ENCODE results near the gene FMN1.

Gene FMN1

DNA sequence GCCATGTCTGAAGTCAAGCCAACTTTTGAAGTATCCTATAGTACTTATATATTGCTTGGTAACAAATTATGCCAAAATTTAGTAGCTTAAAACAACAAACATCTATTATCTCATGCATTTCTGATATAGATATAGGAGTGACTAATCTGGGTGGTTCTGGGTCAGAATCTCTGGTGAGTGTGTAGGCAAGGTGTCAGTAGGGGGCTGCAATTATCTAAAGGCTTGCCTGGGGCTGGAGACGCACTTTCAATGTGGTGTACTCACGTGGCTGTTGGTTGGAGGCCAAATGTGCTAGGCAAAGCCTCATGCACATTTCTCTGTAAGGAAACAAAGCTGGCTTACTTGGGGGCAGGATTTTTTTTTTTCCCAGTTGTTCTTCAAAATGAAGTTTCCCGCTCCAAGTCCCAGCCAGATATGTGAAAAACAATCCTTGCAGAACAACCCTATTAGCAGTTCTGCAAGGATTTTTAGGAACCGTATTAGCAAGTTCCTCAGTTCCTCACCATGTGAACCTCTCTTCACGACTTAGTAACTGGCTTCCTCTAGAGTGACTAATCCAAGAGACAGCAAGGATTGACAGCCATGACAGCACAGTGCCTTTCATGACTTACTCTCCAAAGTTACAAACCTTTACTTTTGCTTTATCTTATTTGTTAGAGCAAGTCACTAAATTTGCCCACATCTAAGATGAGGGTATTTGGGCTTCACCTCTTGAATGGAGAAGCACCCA is 450.9 kb downstream of the FMN1 start:
- no peaks in the 10 kb centered on the region for H3K36me3 ChIP-seq (replicated peaks)
- H3K4me3 ChIP-seq (ENCODE audit: low read depth, low read length), result no peak overlapping the region
- H3K27me3 ChIP-seq (replicated peaks), result no peaks in the 10 kb centered on the region
- H3K27ac ChIP-seq, result no peak overlapping the region
- TF ChIP-seq CTCF (IDR thresholded peaks at IDR 0.05; ENCODE audit: low read depth, low read length, missing control alignments), result no peak
- no peak for DNase-seq
- in situ Hi-C loops (cut with HindIII; ENCODE audit: low pct_ligation_motif_present, low sequenced_read_pairs), result no loop called here

DNA sequence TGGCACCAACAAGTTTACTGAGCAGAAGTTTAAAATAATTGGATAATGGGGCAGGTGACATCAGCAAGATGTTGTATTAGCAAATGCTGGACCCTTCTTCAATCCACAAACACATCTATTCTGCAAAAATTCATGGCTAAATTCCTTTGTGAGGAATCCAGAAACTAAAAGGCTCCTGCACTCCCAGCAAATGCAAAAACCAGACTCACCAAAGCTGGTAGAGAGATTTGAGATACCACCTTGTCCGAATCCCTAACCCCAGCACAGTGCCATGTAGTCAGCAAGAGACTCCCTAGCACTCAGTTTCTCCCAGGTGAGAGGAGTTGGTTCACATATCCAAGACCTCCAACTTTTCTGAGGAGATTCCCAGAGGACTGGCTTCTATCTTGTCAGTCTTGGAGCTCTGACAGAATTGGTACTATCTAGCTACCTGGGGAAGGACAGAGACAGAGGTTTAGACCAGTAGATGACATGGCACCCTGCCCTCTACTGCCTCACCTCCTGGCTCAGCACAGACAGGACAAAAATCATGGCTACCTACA is 454.9 kb downstream of the FMN1 start:
- no peak for TF ChIP-seq CTCF (IDR thresholded peaks at IDR 0.05; ENCODE audit: low read depth, low read length, missing control alignments)
- no peak overlapping the region for H3K4me3 ChIP-seq (ENCODE audit: low read depth, low read length)
- no peak for DNase-seq
- H3K27ac ChIP-seq, result no peak overlapping the region
- in situ Hi-C loops (cut with HindIII; ENCODE audit: low pct_ligation_motif_present, low sequenced_read_pairs), result no loop called here
- H3K27me3 ChIP-seq (replicated peaks), result no peaks in the 10 kb centered on the region
- peaks cover 3% of the 10 kb centered on the region for H3K36me3 ChIP-seq (replicated peaks)

- in situ Hi-C loops (cut with HindIII; ENCODE audit: low pct_ligation_motif_present, low sequenced_read_pairs), result no loop called here
- no peaks in the 10 kb centered on the region for H3K27me3 ChIP-seq (replicated peaks)
- TF ChIP-seq CTCF (IDR thresholded peaks at IDR 0.05; ENCODE audit: low read depth, low read length, missing control alignments), result no peak
- H3K27ac ChIP-seq, result no peak overlapping the region
- DNase-seq, result no peak
- H3K36me3 ChIP-seq (replicated peaks), result peaks cover 9% of the 10 kb centered on the region
- no peak overlapping the region for H3K4me3 ChIP-seq (ENCODE audit: low read depth, low read length)
Observed at GRCh38 chr15:32738666-32739065, 455.8 kb downstream of the FMN1 start.

- H3K36me3 ChIP-seq (replicated peaks), result peaks cover 20% of the 10 kb centered on the region
- TF ChIP-seq CTCF (IDR thresholded peaks at IDR 0.05; ENCODE audit: low read depth, low read length, missing control alignments), result no peak
- no peak overlapping the region for H3K4me3 ChIP-seq (ENCODE audit: low read depth, low read length)
- no peak for DNase-seq
- in situ Hi-C loops (cut with HindIII; ENCODE audit: low pct_ligation_motif_present, low sequenced_read_pairs), result no loop called here
- no peak overlapping the region for H3K27ac ChIP-seq
- no peaks in the 10 kb centered on the region for H3K27me3 ChIP-seq (replicated peaks)
Observed at GRCh38 chr15:32737304-32737703, 457.2 kb downstream of the FMN1 start.

DNA sequence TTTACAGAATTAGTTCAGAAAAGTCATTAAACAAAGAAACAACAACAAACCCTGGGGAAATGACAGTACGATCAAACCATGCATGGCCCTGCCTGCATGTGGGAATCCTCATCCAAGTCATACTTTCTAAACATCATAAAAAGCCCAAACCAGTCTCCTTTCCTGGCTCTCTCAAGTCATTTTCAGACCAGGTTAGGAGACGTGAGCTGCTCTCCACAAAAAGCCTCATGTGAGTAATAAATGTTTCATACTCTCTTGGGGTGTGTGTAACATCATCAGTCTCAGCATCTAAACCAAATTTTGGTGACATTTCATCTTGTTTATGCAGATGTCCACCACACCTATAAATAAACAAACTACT is 457.8 kb downstream of the FMN1 start:
- H3K27me3 ChIP-seq (replicated peaks), result no peaks in the 10 kb centered on the region
- in situ Hi-C loops (cut with HindIII; ENCODE audit: low pct_ligation_motif_present, low sequenced_read_pairs), result no loop called here
- no peak overlapping the region for H3K27ac ChIP-seq
- TF ChIP-seq CTCF (IDR thresholded peaks at IDR 0.05; ENCODE audit: low read depth, low read length, missing control alignments), result no peak
- no peak overlapping the region for H3K4me3 ChIP-seq (ENCODE audit: low read depth, low read length)
- H3K36me3 ChIP-seq (replicated peaks), result peaks cover 27% of the 10 kb centered on the region
- DNase-seq, result no peak

Measured in brain microvascular endothelial cell (primary cell).